Stimulated activated CD8-positive, alpha-beta memory T cell treated with anti-CD3 and anti-CD28 coated beads, Interleukin-15, amount 100 ng/mL, for 24 hours (primary cell): ENCODE results near the gene CDH6.

Experiments
- DNase-seq: peaks from one replicate; pipeline ENCODE4 v3.0.0-alpha.2; 2020; ENCODE audit warnings: low read depth

CDH6 gene

GRCh38 chr5:31197183-31197582 is 3.7 kb downstream of the CDH6 start:
- DNase-seq: no peak

- DNase-seq: no peak
Measured at GRCh38 chr5:31204958-31205357, 11.5 kb downstream of the CDH6 start.

GRCh38 chr5:31208043-31208442 is 14.6 kb downstream of the CDH6 start:
- DNase-seq: no peak

- DNase-seq: no peak
Measured at GRCh38 chr5:31209334-31209733, 15.8 kb downstream of the CDH6 start.

GRCh38 chr5:31211098-31211497 is 17.6 kb downstream of the CDH6 start:
- DNase-seq: no peak

GRCh38 chr5:31213257-31213656 is 19.8 kb downstream of the CDH6 start:
- no peak for DNase-seq

- no peak for DNase-seq
Measured at GRCh38 chr5:31213705-31214121, 20.2 kb downstream of the CDH6 start.

GRCh38 chr5:31214229-31214628 is 20.7 kb downstream of the CDH6 start:
- no peak for DNase-seq

GRCh38 chr5:31215236-31215635 is 21.8 kb downstream of the CDH6 start:
- no peak for DNase-seq

- DNase-seq: no peak
Measured at GRCh38 chr5:31217446-31217845, 24.0 kb downstream of the CDH6 start.

- no peak for DNase-seq
Measured at GRCh38 chr5:31218978-31219377, 25.5 kb downstream of the CDH6 start.

GRCh38 chr5:31221001-31221400 is 27.5 kb downstream of the CDH6 start:
- DNase-seq: no peak

GRCh38 chr5:31225118-31225517 is 31.6 kb downstream of the CDH6 start:
- no peak for DNase-seq

- no peak for DNase-seq
Measured at GRCh38 chr5:31225613-31226012, 32.1 kb downstream of the CDH6 start.

GRCh38 chr5:31226651-31227050 is 33.2 kb downstream of the CDH6 start:
- DNase-seq: no peak

- DNase-seq: no peak
Measured at GRCh38 chr5:31229266-31229665, 35.8 kb downstream of the CDH6 start.

- no peak for DNase-seq
Measured at GRCh38 chr5:31231177-31231838, 37.8 kb downstream of the CDH6 start.

GRCh38 chr5:31232273-31232888 is 38.9 kb downstream of the CDH6 start:
- no peak for DNase-seq

GRCh38 chr5:31235381-31235780 is 41.9 kb downstream of the CDH6 start:
- DNase-seq: no peak

- DNase-seq: no peak
Measured at GRCh38 chr5:31236339-31236738, 42.9 kb downstream of the CDH6 start.

GRCh38 chr5:31237174-31237573 is 43.7 kb downstream of the CDH6 start:
- DNase-seq: no peak

GRCh38 chr5:31238497-31238896 is 45.0 kb downstream of the CDH6 start:
- no peak for DNase-seq

GRCh38 chr5:31244921-31245320 is 51.4 kb downstream of the CDH6 start:
- no peak for DNase-seq

GRCh38 chr5:31247381-31247780 is 53.9 kb downstream of the CDH6 start:
- DNase-seq: no peak
